Panc1 (cell line): ENCODE measurements around the gene STK17B.

Source experiments
- CTCF ChIP-seq: fragments of 450-650 bp; IDR thresholded peaks from 2 replicates; pipeline ENCODE4 v1.5.1; 2017; ENCODE audit warnings: mild to moderate bottlenecking
- TCF7L2 ChIP-seq: IDR thresholded peaks from 2 replicates; pipeline ENCODE4 v1.6.1; 2011; ENCODE audit warnings: mild to moderate bottlenecking, low read depth, low read length, inconsistent platforms

- no peak for TF ChIP-seq TCF7L2
- TF ChIP-seq CTCF = no peak
Measured at GRCh38 chr2:196220671-196221070, 49.3 kb upstream of the STK17B start.
